Tibial nerve (tissue), 4 donors: Measurements from ENCODE around the gene LRRC61.
"Not testable (repeated sequence)": the region's sequence is repeated elsewhere in the genome, so short reads cannot be mapped to it uniquely, and the experiment has no call there.

Source experiments
- EP300 ChIP-seq, 2 donors: sonication (generic); formaldehyde crosslinking; IDR thresholded peaks; one replicate each; pipeline ENCODE4 v1.6.1; 2017; ENCODE audit warnings: antibody characterized with exemption in 2 of 2, mild to moderate bottlenecking in 1 of 2
- POLR2A ChIP-seq, 2 donors: fragments of 450-650 bp; IDR thresholded peaks; one replicate each; pipeline ENCODE4 v1.6.1; 2017; ENCODE audit warnings: antibody characterized with exemption in 2 of 2, mild to moderate bottlenecking in 2 of 2, moderate library complexity in 2 of 2
- TF ChIP-seq, protein P1 (sequence below), 5 experiments: fragments of 200-600 bp in 3 of 5; fragments of 450-650 bp in 2 of 5; sonication (generic) in 3 of 5; IDR thresholded peaks; one replicate each; pipeline ENCODE4 v1.5.1; 2016 to 2019; ENCODE audit warnings: antibody characterized with exemption in 5 of 5, mild to moderate bottlenecking in 3 of 5, moderate library complexity in 2 of 5

DNA sequence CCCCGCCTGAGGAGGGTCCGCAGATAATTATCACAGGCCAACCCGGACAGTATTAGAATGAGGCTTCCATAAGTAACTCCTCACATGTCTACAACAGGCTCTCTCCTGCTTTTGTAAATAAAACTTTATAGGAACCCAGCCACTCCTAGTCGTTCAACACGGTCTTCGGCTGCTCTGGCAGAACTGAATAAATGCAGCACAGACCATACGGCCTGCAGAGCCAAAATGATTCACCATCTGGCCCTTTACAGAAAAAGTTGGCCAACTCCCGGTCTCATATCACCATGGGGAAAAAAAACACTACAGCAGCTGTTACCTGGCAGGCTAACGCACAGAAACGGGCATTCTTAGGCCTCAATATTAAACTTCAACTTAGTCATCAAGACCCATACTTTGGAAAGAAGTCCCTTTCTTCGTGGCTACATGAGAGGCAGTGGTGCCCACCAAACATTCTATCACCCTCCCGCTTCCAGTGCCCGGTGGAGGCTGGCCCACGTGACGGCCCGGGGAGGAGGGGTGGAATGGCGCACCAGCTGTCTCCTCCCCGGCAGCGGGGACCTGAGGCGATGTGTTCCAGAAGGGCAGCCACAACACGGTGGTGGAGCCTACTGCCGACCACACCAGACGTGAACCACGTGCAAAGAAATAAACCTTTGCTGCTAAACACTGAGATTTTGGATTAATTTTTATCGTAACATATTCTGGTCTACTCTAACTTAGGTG is 41.3 kb upstream of the LRRC61 start:
- TF ChIP-seq, protein P1, sequence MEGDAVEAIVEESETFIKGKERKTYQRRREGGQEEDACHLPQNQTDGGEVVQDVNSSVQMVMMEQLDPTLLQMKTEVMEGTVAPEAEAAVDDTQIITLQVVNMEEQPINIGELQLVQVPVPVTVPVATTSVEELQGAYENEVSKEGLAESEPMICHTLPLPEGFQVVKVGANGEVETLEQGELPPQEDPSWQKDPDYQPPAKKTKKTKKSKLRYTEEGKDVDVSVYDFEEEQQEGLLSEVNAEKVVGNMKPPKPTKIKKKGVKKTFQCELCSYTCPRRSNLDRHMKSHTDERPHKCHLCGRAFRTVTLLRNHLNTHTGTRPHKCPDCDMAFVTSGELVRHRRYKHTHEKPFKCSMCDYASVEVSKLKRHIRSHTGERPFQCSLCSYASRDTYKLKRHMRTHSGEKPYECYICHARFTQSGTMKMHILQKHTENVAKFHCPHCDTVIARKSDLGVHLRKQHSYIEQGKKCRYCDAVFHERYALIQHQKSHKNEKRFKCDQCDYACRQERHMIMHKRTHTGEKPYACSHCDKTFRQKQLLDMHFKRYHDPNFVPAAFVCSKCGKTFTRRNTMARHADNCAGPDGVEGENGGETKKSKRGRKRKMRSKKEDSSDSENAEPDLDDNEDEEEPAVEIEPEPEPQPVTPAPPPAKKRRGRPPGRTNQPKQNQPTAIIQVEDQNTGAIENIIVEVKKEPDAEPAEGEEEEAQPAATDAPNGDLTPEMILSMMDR (IDR thresholded peaks at IDR 0.05): not testable (repeated sequence)
- not testable (repeated sequence) for TF ChIP-seq POLR2A, EP300 (IDR thresholded peaks at IDR 0.05)
